Measurements from ENCODE around the gene OSBPL1A.
"Not testable (repeated sequence)": the region's sequence is repeated elsewhere in the genome, so short reads cannot be mapped to it uniquely, and the experiment has no call there.

Gene OSBPL1A

GRCh38 chr18:24187049-24187448, 210.6 kb downstream of the OSBPL1A start:
- no peak for DNase-seq (ENCODE audit: low read depth in 2 of 2)

GRCh38 chr18:24185805-24186204, 211.8 kb downstream of the OSBPL1A start:
- DNase-seq (ENCODE audit: low read depth in 2 of 2), result no peak

GRCh38 chr18:24181806-24182205, 215.8 kb downstream of the OSBPL1A start:
- DNase-seq (ENCODE audit: low read depth in 2 of 2), result no peak

DNA sequence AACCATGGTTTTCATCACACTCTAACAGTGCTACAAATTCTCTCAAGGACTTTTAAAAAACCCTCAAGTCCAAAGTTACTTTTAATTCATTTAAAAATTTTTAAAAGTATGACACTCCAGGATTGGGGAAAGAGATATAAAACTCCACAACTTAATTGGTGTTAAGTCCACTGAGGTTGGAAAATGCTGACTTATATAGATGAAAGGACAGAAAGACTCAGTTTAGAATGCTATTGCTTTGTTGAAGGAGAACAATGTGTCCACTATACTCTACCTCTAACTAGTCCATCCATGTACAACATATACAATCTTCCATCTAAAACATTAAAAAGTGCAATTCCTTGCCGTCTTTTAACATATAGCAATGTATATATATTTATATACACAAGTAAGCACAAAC, 217.6 kb downstream of the OSBPL1A start:
- DNase-seq (ENCODE audit: low read depth in 2 of 2), result no peak

DNA sequence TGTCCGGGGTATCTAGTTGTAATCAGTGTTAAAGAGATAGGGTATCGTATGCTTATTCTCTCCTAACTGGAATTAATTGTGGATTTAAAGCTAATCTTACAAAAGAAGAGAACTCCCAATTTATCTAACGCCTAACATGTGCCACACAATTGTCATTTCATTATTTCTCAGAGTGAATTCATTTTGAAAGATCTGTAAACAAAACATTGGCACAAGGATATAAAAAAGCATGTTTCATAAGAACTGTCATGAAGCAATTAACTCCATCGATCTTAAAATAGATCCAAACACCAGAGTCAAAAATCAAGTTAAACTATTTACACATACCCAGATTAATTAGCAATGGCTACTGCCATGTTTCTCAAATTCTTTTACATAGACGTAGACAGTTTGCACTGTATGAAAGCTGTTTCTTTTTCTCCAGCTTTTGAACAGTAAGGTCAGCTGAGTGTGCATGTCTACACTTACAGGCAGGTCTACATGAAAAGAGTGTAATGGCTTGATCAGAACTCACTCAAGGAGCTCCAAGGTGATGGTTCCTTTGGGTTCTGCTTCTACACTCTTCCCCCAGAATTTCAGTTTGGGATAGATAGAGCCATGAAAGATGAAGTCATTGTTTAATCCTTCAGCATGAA, 220.0 kb downstream of the OSBPL1A start:
- no peak for DNase-seq (ENCODE audit: low read depth in 2 of 2)

- peak in 1 of 2 donors; percentile 22 for DNase-seq (ENCODE audit: low read depth in 2 of 2)
Observed at GRCh38 chr18:24176727-24177416, 220.8 kb downstream of the OSBPL1A start.

- DNase-seq (ENCODE audit: low read depth in 2 of 2), result no peak
Observed at GRCh38 chr18:24173997-24174396, 223.6 kb downstream of the OSBPL1A start.

DNA sequence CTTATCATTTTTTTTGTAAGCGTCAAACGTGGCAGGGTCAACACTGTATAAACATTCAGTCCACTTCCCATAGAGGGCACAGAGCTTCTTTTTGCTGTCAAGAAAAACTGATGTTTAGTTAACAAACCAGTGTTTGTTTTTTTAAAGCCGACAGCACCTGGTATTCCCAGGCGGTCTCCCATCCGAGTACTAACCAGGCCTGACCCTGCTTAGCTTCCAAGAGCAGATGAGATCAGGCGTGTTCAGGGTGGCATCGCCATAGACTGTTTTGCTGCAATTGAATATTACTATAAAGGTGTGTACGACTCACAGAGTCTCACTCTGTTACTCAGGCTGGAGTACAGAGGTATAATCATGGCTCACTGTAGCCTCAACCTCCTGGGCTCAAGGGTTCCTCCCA, 227.3 kb downstream of the OSBPL1A start:
- DNase-seq (ENCODE audit: low read depth in 2 of 2), result no peak

DNA sequence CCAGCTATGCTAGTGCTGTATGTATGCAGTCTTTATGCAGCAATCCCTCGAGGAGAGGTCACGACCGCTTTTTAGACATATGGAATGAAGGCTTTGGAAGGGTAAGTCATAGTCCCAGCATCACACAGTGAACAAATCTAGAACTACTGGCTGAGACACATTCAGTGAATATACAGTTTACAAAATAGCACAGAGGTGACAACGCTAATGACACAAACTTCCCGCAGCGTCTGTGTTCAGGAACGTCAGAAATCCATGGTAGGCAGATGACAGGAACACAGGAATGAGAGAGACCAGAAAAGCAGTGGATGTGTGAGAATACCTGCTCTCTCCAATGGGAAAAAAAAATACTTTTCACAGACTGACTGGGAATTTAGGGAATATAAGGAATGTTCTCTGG, 229.1 kb downstream of the OSBPL1A start:
- DNase-seq (ENCODE audit: low read depth in 2 of 2), result no peak

DNA sequence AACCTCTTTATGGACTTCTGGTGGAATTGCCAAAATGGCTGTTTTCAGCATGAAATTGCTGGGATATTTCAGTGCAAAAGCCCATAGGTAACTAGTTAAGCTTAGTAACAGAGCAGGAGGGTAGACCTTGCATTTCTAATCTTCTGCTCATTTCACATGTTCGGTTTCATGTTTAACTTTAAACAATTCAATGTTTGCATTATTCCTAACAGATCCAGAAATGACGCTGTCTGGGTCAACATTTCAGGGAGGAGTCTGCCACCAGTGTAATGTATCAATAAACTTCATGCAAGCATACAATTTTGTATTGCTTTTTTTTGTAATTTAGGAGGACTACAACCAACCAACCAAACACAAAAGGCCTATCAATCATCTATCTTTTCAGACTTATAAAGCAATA, 236.3 kb downstream of the OSBPL1A start:
- no peak for DNase-seq (ENCODE audit: low read depth in 2 of 2)

GRCh38 chr18:24160086-24160485, 237.5 kb downstream of the OSBPL1A start:
- DNase-seq (ENCODE audit: low read depth in 2 of 2), result no peak

GRCh38 chr18:24157855-24158254, 239.8 kb downstream of the OSBPL1A start:
- no peak for DNase-seq (ENCODE audit: low read depth in 2 of 2)

DNA sequence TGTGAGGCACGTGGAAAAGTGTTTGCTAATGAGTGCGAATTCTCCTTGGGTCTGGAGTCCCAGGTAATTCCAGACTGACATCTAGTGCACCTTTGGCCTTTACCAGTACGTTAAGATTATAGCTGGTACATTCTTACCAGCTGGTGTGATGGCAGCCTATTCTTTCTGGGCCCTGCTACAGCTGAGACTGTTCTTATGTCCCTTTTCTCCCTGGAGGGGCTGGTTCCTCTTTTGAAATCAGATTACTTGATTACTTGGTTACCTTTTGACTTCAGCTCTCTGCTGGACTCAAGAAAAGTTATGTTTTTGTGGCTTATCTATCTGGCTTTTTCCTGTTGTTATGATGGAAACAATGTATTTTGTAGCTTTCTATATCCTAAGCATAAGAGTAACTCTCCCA, 244.2 kb downstream of the OSBPL1A start:
- DNase-seq (ENCODE audit: low read depth in 2 of 2), result no peak

DNA sequence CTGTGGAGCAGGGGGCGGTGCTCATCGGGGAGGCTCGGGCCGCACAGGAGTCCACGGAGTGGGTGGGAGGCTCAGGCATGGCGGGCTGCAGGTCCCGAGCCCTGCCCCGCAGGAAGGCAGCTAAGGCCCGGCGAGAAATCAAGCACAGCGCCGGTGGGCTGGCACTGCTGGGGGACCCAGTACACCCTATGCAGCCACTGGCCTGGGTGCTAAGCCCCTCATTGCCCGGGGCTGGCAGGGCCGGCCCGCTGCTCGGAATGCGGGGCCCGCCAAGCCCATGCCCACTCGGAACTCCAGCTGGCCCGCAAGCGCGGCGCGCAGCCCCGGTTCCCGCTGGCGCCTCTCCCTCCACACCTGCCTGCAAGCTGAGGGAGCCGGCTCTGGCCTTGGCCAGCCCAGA, 248.0 kb downstream of the OSBPL1A start:
- DNase-seq (ENCODE audit: low read depth in 2 of 2), result not testable (repeated sequence)

GRCh38 chr18:24142376-24142775, 255.2 kb downstream of the OSBPL1A start:
- DNase-seq (ENCODE audit: low read depth in 2 of 2), result no peak

- no peak for DNase-seq (ENCODE audit: low read depth in 2 of 2)
Observed at GRCh38 chr18:24140697-24141096, 256.9 kb downstream of the OSBPL1A start.

- DNase-seq (ENCODE audit: low read depth in 2 of 2), result peak; percentile 37 to 54
Observed at GRCh38 chr18:24138789-24139616, 258.6 kb downstream of the OSBPL1A start, which contains the start of gene CABYR. Gene CABYR (plus strand): TSS chr18:24139062. CDS start chr18:24143115, 4,053 bp downstream.

- DNase-seq (ENCODE audit: low read depth in 2 of 2), result no peak
Observed at GRCh38 chr18:24138409-24138788, 259.2 kb downstream of the OSBPL1A start.

DNA sequence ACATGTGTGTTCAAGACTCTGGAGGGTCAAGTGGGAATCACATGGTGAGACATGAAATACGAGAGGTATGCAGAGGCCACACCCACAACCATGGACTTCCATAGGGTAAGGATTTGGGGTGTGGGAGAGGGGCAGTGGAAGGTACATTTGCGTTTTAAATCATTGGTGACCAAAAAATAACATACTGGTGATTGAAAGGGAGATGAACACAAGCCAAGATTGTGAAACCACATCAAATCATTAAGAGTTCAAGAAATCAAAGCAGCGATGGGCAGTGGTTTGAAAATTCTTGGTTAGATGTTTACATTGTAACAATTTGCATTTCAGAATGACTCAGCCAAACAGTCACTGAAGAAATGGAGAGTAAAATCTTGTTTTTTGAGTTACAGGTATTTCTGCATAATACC, 260.7 kb downstream of the OSBPL1A start:
- no peak for DNase-seq (ENCODE audit: low read depth in 2 of 2)

GRCh38 chr18:24130494-24130893, 267.1 kb downstream of the OSBPL1A start:
- no peak for DNase-seq (ENCODE audit: low read depth in 2 of 2)

DNA sequence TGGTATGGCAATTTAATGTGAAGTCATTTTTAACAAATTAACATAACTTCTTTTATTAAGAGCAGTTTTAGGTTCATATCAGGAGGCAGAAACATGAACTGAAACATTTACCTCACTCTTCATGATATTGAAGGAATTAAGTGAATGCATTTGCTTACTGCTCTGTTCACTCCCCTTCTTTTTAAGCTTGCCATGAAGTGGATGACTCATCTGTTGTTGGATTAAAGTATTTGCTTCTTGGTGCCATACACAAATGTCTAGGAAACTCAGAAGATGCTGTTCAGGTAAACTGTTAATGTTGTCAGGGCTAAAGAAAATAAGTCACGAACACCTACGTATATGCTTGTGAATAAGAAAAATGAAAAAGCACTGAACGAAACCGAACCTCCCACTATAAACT, 268.9 kb downstream of the OSBPL1A start:
- DNase-seq (ENCODE audit: low read depth in 2 of 2), result no peak

- no peak for DNase-seq (ENCODE audit: low read depth in 2 of 2)
Observed at GRCh38 chr18:24127735-24128134, 269.9 kb downstream of the OSBPL1A start.
